ENCODE results near the gene SRPK2.

DNA sequence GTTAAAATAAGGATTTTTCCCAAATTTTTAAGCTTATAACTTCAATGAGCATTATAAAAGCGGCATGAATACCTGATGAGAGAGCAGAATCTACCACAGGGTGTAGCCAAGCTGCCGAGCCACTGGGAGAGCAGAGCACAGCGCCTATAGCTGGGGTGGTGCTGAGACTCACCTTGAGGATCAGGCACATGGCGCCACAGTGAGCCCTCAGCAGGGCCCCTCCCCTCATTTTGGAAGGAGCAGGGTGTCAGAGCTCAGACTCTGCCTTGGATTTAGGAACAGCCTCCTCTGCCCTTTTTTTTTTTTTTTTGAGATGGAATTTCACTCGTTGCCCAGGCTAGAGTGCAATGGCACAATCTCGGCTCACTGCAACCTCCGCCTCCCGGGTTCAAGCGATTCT, 118.6 kb downstream of the SRPK2 start:
- TF ChIP-seq CTCF (IDR thresholded peaks at IDR 0.05) = no peak
- no peak for TF ChIP-seq POLR2A (IDR thresholded peaks at IDR 0.05; ENCODE audit: low read depth)
